NCI-H526 treated with DMSO at 0.1 percent for 48 hours (cell line): ENCODE data around the gene MT3.

Source experiments
- DNase-seq: peaks from one replicate; lab custom pipeline; 2025; lab: John Stamatoyannopoulos, UW

MT3 gene

GRCh38 chr16:56631197-56631596, 41.9 kb downstream of the MT3 start:
- no peak for DNase-seq

DNA sequence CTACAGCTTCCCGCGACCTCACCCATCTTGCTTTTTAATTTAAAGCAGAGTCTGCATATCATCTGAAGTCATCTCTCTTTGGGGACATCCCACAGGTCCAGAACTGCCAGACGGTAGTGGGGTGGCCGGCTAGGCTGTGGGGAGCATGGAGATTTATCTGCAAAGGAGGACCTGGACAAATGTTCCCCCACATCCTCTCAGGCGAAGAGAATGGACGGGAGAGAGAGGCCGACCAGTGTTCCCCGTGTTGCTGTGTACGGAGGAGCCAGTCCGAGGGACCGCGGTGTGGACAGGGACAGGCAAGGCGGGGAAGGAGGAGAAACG, 42.5 kb downstream of the MT3 start:
- no peak for DNase-seq

GRCh38 chr16:56632156-56632847, 43.0 kb downstream of the MT3 start, which contains the start of gene MT1M:
MT1M (plus strand) TSS chr16:56632659; CDS start chr16:56632732, 73 bp downstream.
- no peak for DNase-seq

DNA sequence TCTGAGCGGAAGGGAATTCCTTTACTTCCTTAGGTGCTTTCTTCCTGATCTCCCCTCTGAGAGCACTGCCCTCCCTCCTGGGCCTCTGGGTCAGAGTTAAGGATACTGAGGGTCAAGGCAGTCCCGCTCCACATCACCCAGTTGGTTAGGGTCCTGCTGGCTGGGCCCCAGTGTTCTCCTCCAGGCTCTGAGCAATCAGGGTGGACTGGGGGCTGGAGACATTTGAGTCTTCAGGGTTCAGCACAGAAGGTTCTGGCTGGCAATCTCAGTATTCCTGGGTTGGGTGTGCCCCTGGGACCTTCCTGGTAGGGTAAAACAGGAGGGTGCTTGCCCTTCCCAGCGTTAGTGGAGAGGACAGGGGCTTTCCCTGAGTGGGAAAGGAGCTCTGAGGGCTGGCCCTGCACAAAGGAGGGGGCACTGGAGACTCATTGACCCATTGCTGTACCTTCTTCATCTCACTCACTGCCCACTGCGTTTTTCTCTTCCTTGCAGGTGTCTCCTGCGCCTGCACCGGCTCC, 43.6 kb downstream of the MT3 start:
- no peak for DNase-seq

DNA sequence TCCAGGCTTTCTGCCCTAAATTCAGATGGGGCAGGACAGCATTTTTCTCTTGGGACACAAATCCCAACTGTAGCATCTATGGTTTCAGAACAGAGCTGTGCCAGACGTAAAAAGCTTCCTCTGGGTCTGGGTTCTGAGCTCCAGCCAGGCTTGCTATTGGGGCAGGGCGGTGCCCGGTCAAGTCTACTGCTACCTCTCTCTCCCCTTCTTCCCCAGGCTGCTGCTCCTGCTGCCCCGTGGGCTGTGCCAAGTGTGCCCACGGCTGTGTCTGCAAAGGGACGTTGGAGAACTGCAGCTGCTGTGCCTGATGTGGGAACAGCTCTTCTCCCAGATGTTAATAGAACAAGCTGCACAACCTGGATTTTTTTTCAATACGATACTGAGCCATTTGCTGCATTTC, 44.2 kb downstream of the MT3 start:
- DNase-seq: no peak

- DNase-seq: no peak
Measured at GRCh38 chr16:56634715-56635440, 45.5 kb downstream of the MT3 start.

- no peak for DNase-seq
Measured at GRCh38 chr16:56635441-56635967, 46.2 kb downstream of the MT3 start.

DNA sequence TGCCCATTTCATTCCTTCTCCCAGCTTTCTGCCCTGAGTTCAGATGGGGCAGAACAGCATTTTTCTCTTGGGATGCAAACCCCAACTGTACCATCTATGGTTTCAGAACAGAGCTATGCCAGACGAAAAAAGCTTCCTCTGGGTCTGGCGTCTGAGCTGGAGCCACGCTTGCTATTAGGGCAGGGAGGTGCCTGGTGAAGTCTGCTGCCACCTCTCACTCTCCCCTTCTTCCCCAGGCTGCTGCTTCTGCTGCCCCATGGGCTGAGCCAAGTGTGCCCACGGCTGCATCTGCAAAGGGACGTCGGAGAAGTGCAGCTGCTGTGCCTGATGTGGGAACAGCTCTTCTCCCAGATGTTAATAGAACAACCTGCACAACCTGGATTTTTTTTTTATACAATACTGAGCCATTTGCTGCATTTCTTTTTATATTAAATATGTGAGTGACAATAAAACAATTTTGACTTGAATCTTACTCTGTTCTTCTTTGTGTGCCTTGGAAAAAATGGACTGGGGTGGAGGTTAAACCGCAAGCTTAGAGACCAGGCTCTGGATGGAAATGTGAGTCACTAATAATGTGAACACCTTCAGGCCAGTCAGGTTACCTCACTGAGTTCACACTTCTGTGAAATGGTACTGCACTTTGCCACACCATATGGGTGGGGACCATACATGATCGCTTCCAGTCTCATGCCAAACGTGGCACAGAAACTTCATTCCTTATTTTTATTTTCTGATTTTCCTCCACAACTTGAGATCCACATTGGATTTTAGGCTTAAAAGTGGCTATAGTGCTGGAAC, 47.5 kb downstream of the MT3 start:
- DNase-seq: no peak

- no peak for DNase-seq
Measured at GRCh38 chr16:56637814-56638750, 48.8 kb downstream of the MT3 start, which contains the start of gene MT1A. MT1A (plus strand) TSS chr16:56638666; CDS start chr16:56638739, 73 bp downstream.

GRCh38 chr16:56639045-56639444, 49.7 kb downstream of the MT3 start:
- no peak for DNase-seq

DNA sequence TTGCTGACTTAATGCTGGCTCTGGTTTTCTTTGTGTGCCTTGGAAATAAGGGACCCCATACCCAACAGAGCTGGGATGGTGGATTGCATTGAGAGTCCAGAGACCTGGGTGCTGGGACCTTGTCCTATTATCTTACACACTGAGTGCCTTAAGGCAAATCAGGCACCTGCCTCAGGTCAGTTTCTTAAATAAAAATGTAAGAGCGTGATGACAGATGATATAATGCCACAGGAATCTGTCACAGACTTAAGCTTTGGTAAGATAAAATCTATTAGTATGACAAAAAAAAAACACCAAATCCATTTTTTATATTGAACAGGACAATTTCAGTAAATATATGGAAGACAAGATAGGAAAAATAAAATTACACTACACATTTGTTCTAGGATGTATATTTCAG, 50.7 kb downstream of the MT3 start:
- no peak for DNase-seq
